Mesenchymal stem cell (in vitro differentiated cells and primary cell): Measurements from ENCODE around the gene ZNF580.

Experiments
- DNase-seq: peaks from one replicate; pipeline ENCODE4 v3.0.0-alpha.2; 2013
- H2AFZ ChIP-seq: one replicate; pipeline ENCODE4 v1.6.1; 2013; ENCODE audit warnings: low read depth, mild to moderate bottlenecking, control low read depth, inconsistent platforms, low read length, moderate library complexity
- H2AK5ac ChIP-seq: 2 replicates; pipeline ENCODE4 v1.6.1; 2013; ENCODE audit warnings: low read length, moderate library complexity, mild to moderate bottlenecking, inconsistent platforms; ENCODE audit not compliant: severe bottlenecking
- H2BK120ac ChIP-seq: one replicate; pipeline ENCODE4 v1.6.1; 2013; ENCODE audit warnings: low read depth, mild to moderate bottlenecking, inconsistent platforms, low read length, moderate library complexity
- H2BK12ac ChIP-seq, 2 experiments: one replicate each; pipeline ENCODE4 v1.6.1; 2013; ENCODE audit warnings: inconsistent platforms in 2 of 2, low read length in 2 of 2, mild to moderate bottlenecking in 2 of 2, moderate library complexity in 2 of 2, control low read depth in 1 of 2
- H2BK15ac ChIP-seq: one replicate; pipeline ENCODE4 v1.6.1; 2013; ENCODE audit warnings: mild to moderate bottlenecking, low read depth, inconsistent platforms; ENCODE audit not compliant: poor library complexity, severe bottlenecking
- H2BK5ac ChIP-seq: 2 replicates; pipeline ENCODE4 v1.6.1; 2013; ENCODE audit warnings: low read depth, mild to moderate bottlenecking, low read length, control low read depth, inconsistent platforms; ENCODE audit not compliant: poor library complexity, severe bottlenecking
- H3K14ac ChIP-seq, 2 experiments: one replicate each; pipeline ENCODE4 v1.6.1; 2013; ENCODE audit warnings: inconsistent platforms in 2 of 2, low read length in 2 of 2, control low read depth in 1 of 2, mild to moderate bottlenecking in 1 of 2, moderate library complexity in 1 of 2
- H3K18ac ChIP-seq, 2 experiments: one replicate each; pipeline ENCODE4 v1.6.1; 2013; ENCODE audit warnings: inconsistent platforms in 2 of 2, low read length in 2 of 2, control low read depth in 1 of 2, low read depth in 1 of 2, mild to moderate bottlenecking in 1 of 2
- H3K23ac ChIP-seq, 2 experiments: one replicate each; pipeline ENCODE4 v1.6.1; 2013; ENCODE audit warnings: inconsistent platforms in 2 of 2, low read length in 2 of 2, mild to moderate bottlenecking in 2 of 2, moderate library complexity in 2 of 2, control low read depth in 1 of 2
- H3K27ac ChIP-seq: 2 replicates; pipeline ENCODE4 v1.5.1; 2013; ENCODE audit warnings: mild to moderate bottlenecking, moderate library complexity, low read length, control low read depth, inconsistent platforms; ENCODE audit not compliant: poor library complexity, severe bottlenecking
- H3K27me3 ChIP-seq, 2 experiments: 2 replicates each; pipeline versions ENCODE4 v1.6.1 to v1.7.0; 2013; ENCODE audit warnings: low read length in 2 of 2, mild to moderate bottlenecking in 2 of 2, moderate library complexity in 2 of 2, control low read depth in 1 of 2, inconsistent platforms in 1 of 2; ENCODE audit not compliant: control insufficient read depth in 1 of 2, insufficient read depth in 1 of 2
- H3K36me3 ChIP-seq, 2 experiments: 2 replicates each; pipeline versions ENCODE4 v1.6.1 to v1.7.0; 2013; ENCODE audit warnings: low read length in 2 of 2, control low read depth in 1 of 2, inconsistent platforms in 1 of 2, low read depth in 1 of 2, mild to moderate bottlenecking in 1 of 2; ENCODE audit not compliant: insufficient read depth in 2 of 2, control insufficient read depth in 1 of 2
- H3K4ac ChIP-seq, 2 experiments: one replicate each; pipeline ENCODE4 v1.6.1; 2013; ENCODE audit warnings: inconsistent platforms in 2 of 2, low read length in 2 of 2, mild to moderate bottlenecking in 2 of 2, moderate library complexity in 2 of 2, control low read depth in 1 of 2, low read depth in 1 of 2
- H3K4me1 ChIP-seq: 2 replicates; pipeline ENCODE4 v1.6.1; 2013; ENCODE audit warnings: low read depth, low read length, control low read depth; ENCODE audit not compliant: control insufficient read depth, insufficient read depth
- H3K4me2 ChIP-seq: 2 replicates; pipeline ENCODE4 v1.6.1; 2013; ENCODE audit warnings: low read length, mild to moderate bottlenecking, inconsistent platforms; ENCODE audit not compliant: poor library complexity, severe bottlenecking
- H3K4me3 ChIP-seq, 2 experiments: 2 replicates each; pipeline versions ENCODE4 v1.5.1 to v1.7.0; 2013; ENCODE audit warnings: low read length in 2 of 2, mild to moderate bottlenecking in 2 of 2, control low read depth in 1 of 2, low read depth in 1 of 2; ENCODE audit not compliant: insufficient read depth in 1 of 2
- H3K79me1 ChIP-seq: replicated peaks from 2 replicates; pipeline ENCODE4 v1.6.1; 2013; ENCODE audit warnings: mild to moderate bottlenecking, control low read depth, low read length, inconsistent platforms; ENCODE audit not compliant: poor library complexity, severe bottlenecking
- H3K9ac ChIP-seq: 2 replicates; pipeline ENCODE4 v1.7.0; 2013; ENCODE audit warnings: mild to moderate bottlenecking, low read length, moderate library complexity
- H3K9me3 ChIP-seq: 2 replicates; pipeline ENCODE4 v1.7.0; 2013; ENCODE audit warnings: mild to moderate bottlenecking, low read length; ENCODE audit not compliant: control insufficient read depth
- H4K8ac ChIP-seq: one replicate; pipeline ENCODE4 v1.6.1; 2013; ENCODE audit warnings: inconsistent platforms, mild to moderate bottlenecking, low read length, moderate library complexity
- H4K91ac ChIP-seq: one replicate; pipeline ENCODE4 v1.6.1; 2013; ENCODE audit warnings: mild to moderate bottlenecking, low read length, inconsistent platforms
- WGBS: methylation state at CpG from one replicate; pipeline ENCODE4 v1.1.7; 2013; ENCODE audit warnings: mixed read lengths; 5-methylcytosine and 5-hydroxymethylcytosine counted together

The ZNF580 gene

GRCh38 chr19:55633861-55634260 lies 6.9 kb upstream of the ZNF580 start:
- H2BK12ac ChIP-seq: no peak overlapping the region
- no peak for DNase-seq
- peak overlapping the region; percentile 46 for H4K91ac ChIP-seq
- no peak overlapping the region for H3K14ac ChIP-seq
- H4K8ac ChIP-seq: peak overlapping the region; percentile 89
- H3K27me3 ChIP-seq: no peaks in the 10 kb centered on the region
- H3K4me2 ChIP-seq: no peak overlapping the region
- H2BK15ac ChIP-seq: no peak overlapping the region
- H3K79me1 ChIP-seq: peaks cover 13% of the 10 kb centered on the region
- peaks cover 26% of the 10 kb centered on the region for H3K4me1 ChIP-seq
- H2BK120ac ChIP-seq: no peak overlapping the region
- peak overlapping the region in 1 of 2 experiments; percentile 94 for H3K4me3 ChIP-seq
- H2BK5ac ChIP-seq: no peak overlapping the region
- H3K9ac ChIP-seq: peak overlapping the region; percentile 99
- no peak overlapping the region for H3K23ac ChIP-seq
- no peak overlapping the region for H2AFZ ChIP-seq
- peak overlapping the region; percentile 84 for H2AK5ac ChIP-seq
- WGBS: 80% methylated on average over 8 of the region's 8 CpGs
- H3K27ac ChIP-seq: no peak overlapping the region
- H3K4ac ChIP-seq: no peak overlapping the region
- H3K9me3 ChIP-seq: no peaks in the 10 kb centered on the region
- no peak overlapping the region for H3K18ac ChIP-seq
- H3K36me3 ChIP-seq: peaks cover 4 to 7% of the 10 kb centered on the region in 2 experiments

GRCh38 chr19:55635334-55635717 lies 5.5 kb upstream of the ZNF580 start:
- peak overlapping the region; percentile 91 to 95 for H3K18ac ChIP-seq
- H3K4me3 ChIP-seq: peak overlapping the region; percentile 94 to 96
- no peaks in the 10 kb centered on the region for H3K9me3 ChIP-seq
- peaks cover 9 to 11% of the 10 kb centered on the region in 2 experiments for H3K36me3 ChIP-seq
- no peaks in the 10 kb centered on the region for H3K27me3 ChIP-seq
- peak overlapping the region in 1 of 2 experiments; percentile 100 for H3K14ac ChIP-seq
- H2BK15ac ChIP-seq: peak overlapping the region; percentile 85
- peak overlapping the region; percentile 66 for H2BK120ac ChIP-seq
- H3K4ac ChIP-seq: peak overlapping the region; percentile 87 to 99
- H3K4me1 ChIP-seq: peaks cover 32% of the 10 kb centered on the region
- WGBS: 10% methylated on average over 9 of the region's 9 CpGs
- H2BK5ac ChIP-seq: peak overlapping the region; percentile 87
- H4K8ac ChIP-seq: peak overlapping the region; percentile 74
- peak overlapping the region; percentile 71 for H2AK5ac ChIP-seq
- peak overlapping the region; percentile 87 for H4K91ac ChIP-seq
- no peak for DNase-seq
- peak overlapping the region; percentile 99 for H3K9ac ChIP-seq
- no peak overlapping the region for H2AFZ ChIP-seq
- H3K23ac ChIP-seq: no peak overlapping the region
- peaks cover 15% of the 10 kb centered on the region for H3K79me1 ChIP-seq
- peak overlapping the region; percentile 87 for H3K27ac ChIP-seq
- H2BK12ac ChIP-seq: no peak overlapping the region
- peak overlapping the region; percentile 87 for H3K4me2 ChIP-seq

DNA sequence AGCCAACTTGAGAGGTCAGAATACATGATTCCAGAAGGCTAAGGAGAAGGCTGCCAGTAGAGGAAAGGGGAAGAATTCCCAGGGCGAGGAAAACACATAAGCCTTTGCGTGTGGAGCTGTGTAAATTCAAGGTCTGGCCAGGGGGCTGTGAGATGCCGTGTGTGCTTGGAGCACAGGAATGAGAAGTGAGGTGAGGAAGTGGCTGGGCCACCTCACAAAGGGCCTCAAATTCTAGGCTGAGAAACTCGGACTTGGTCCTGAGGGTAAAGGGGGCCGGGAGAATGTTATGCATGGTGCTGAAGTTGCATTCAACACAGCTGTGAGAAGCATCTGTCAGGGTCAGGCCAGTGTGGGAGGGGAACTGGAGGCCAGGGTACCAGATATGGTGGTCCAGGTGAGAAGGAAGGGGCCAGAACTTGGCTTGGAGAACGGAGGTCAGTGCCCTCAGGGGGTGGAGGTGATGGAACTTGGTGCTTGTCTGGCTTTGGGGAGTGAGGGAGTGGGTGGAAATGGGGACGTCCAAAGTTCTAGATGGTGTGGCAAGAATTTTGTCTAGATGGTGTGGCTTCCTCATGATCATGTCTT lies 4.9 kb upstream of the ZNF580 start:
- no peak overlapping the region for H2BK120ac ChIP-seq

GRCh38 chr19:55636723-55637122 lies 4.1 kb upstream of the ZNF580 start:
- H3K4me1 ChIP-seq: peaks cover 34% of the 10 kb centered on the region
- H3K18ac ChIP-seq: no peak overlapping the region
- H3K27ac ChIP-seq: no peak overlapping the region
- H2AFZ ChIP-seq: no peak overlapping the region
- DNase-seq: no peak
- no peaks in the 10 kb centered on the region for H3K27me3 ChIP-seq
- no peaks in the 10 kb centered on the region for H3K9me3 ChIP-seq
- H4K91ac ChIP-seq: no peak overlapping the region
- WGBS: 94% methylated on average over 4 of the region's 4 CpGs
- peak overlapping the region; percentile 99 for H3K9ac ChIP-seq
- H3K4me3 ChIP-seq: peak overlapping the region in 1 of 2 experiments; percentile 94
- H2BK15ac ChIP-seq: no peak overlapping the region
- H2BK12ac ChIP-seq: no peak overlapping the region
- peaks cover 10 to 11% of the 10 kb centered on the region in 2 experiments for H3K36me3 ChIP-seq
- no peak overlapping the region for H4K8ac ChIP-seq
- H2BK120ac ChIP-seq: no peak overlapping the region
- H3K14ac ChIP-seq: no peak overlapping the region
- no peak overlapping the region for H2AK5ac ChIP-seq
- H3K4ac ChIP-seq: no peak overlapping the region
- H3K79me1 ChIP-seq: peaks cover 15% of the 10 kb centered on the region
- no peak overlapping the region for H2BK5ac ChIP-seq
- no peak overlapping the region for H3K4me2 ChIP-seq
- H3K23ac ChIP-seq: no peak overlapping the region

More for the DNA sequence above, 4.9 kb upstream of the ZNF580 start:
- no peak overlapping the region for H2BK5ac ChIP-seq
- H3K27ac ChIP-seq: no peak overlapping the region
- H3K4me2 ChIP-seq: peak overlapping the region; percentile 87
- peak overlapping the region; percentile 28 for H4K8ac ChIP-seq
- H2AFZ ChIP-seq: no peak overlapping the region
- peak overlapping the region; percentile 9 for H4K91ac ChIP-seq
- peaks cover 10 to 11% of the 10 kb centered on the region in 2 experiments for H3K36me3 ChIP-seq
- H2BK12ac ChIP-seq: peak overlapping the region in 1 of 2 experiments; percentile 27
- H3K4ac ChIP-seq: no peak overlapping the region
- no peak overlapping the region for H2AK5ac ChIP-seq
- no peak overlapping the region for H3K23ac ChIP-seq
- peak overlapping the region; percentile 99 for H3K9ac ChIP-seq
- H3K14ac ChIP-seq: no peak overlapping the region
- H3K27me3 ChIP-seq: no peaks in the 10 kb centered on the region
- H3K4me1 ChIP-seq: peaks cover 35% of the 10 kb centered on the region
- no peak overlapping the region for H3K18ac ChIP-seq
- H3K79me1 ChIP-seq: peaks cover 15% of the 10 kb centered on the region
- no peaks in the 10 kb centered on the region for H3K9me3 ChIP-seq
- no peak overlapping the region for H2BK15ac ChIP-seq
- DNase-seq: no peak
- 87% methylated on average over 7 of the region's 7 CpGs for WGBS
- peak overlapping the region in 1 of 2 experiments; percentile 94 for H3K4me3 ChIP-seq
